ENCODE data around the gene LIN7C. TPM values are rescaled to one million over a fixed set of nuclear protein-coding genes. Genes with fewer than 3 reads are reported as not detected.
A peak's percentile ranks its signal among the peaks of the same experiment; 100 is the strongest.

The LIN7C gene
- polyA plus RNA-seq, 2 of the 4 experiments (the other 2 are of a cell fraction): 10.1 to 31.0 TPM

- WGBS (ENCODE audit: missing lambda C conversion rate): 33% methylated on average over 5 of the region's 5 CpGs
- DNase-seq (ENCODE audit: low read depth in 1 of 2, low spot score in 1 of 2) (peak in 1 of 2 experiments; percentile 45), FAIRE-seq (no peak), ATAC-seq (no peak)
- no peak for TF ChIP-seq HOXA7 (CRISPR knock-in tag; IDR thresholded peaks at IDR 0.05)
- TF ChIP-seq POLR2A (IDR thresholded peaks at IDR 0.05; ENCODE audit: low read length): no peak
- TF ChIP-seq USF2 (IDR thresholded peaks at IDR 0.05): no peak
- TF ChIP-seq NFE2L2 (conservative IDR thresholded peaks at IDR 0.05; ENCODE audit: low read length): no peak
- no peak for TF ChIP-seq PHF8 (IDR thresholded peaks at IDR 0.05; ENCODE audit: borderline replicate concordance, low read depth)
- no peak for TF ChIP-seq HOXB13 (CRISPR knock-in tag; IDR thresholded peaks at IDR 0.05; ENCODE audit: low read depth)
- TF ChIP-seq FOSL2 (IDR thresholded peaks at IDR 0.05): no peak
- TF ChIP-seq FOSL2 (CRISPR knock-in tag; IDR thresholded peaks at IDR 0.05): no peak
- TF ChIP-seq MAFK (IDR thresholded peaks at IDR 0.05; ENCODE audit: partially characterized antibody): no peak
- no peak for TF ChIP-seq SMC3 (IDR thresholded peaks at IDR 0.05)
- no peak for TF ChIP-seq GATA3 (IDR thresholded peaks at IDR 0.05; ENCODE audit: borderline replicate concordance)
- no peak for TF ChIP-seq TP53 (CRISPR knock-in tag; IDR thresholded peaks at IDR 0.05)
- no peak for TF ChIP-seq BCL3 (IDR thresholded peaks at IDR 0.05)
- TF ChIP-seq REST (IDR thresholded peaks at IDR 0.05): no peak
- TF ChIP-seq NPAS2 (CRISPR knock-in tag; IDR thresholded peaks at IDR 0.05; ENCODE audit: borderline replicate concordance): no peak
- POLR2A ChIA-PET: no interaction called here
- Histone ChIP-seq H3K4me1 (peaks cover 100% of the 10 kb centered on the region), H3K4me3 (no peak overlapping the region), H3K27ac (peak overlapping the region; percentile 85 to 98), H3K9me3 (no peaks in the 10 kb centered on the region), H3K4me2 (peak overlapping the region; percentile 79)
- CTCF ChIA-PET: interaction anchor here (1.0 to 1.2 kb wide), 3 partner anchors 36 to 279 kb away, joined by 3 read pairs; no protein-coding TSS in a partner anchor
Measured at GRCh38 chr11:27462543-27462942, 44.0 kb downstream of the LIN7C start.

GRCh38 chr11:27460158-27460978 is 46.2 kb downstream of the LIN7C start:
- ChIA-PET CTCF (interaction anchor here (0.7 to 1.5 kb wide), 3 partner anchors 10 to 1616 kb away, joined by 3 read pairs; no protein-coding TSS in a partner anchor), POLR2A (interaction anchor here (0.7 kb wide), 1 partner anchor 65 kb away, joined by 5 read pairs; no protein-coding TSS in a partner anchor)
- peak overlapping the region; percentile 87; the same call in 2 of the 3 replicates for H3K4me2 ChIP-seq
- DNase-seq (ENCODE audit: low read depth in 1 of 2, low spot score in 1 of 2): no peak
- H3K27ac ChIP-seq: peak overlapping the region; percentile 81 to 85; a peak in 5 of 6 replicates
- ATAC-seq: no peak
- TF ChIP-seq EHF (CRISPR knock-in tag; IDR thresholded peaks at IDR 0.05) (no peak), PBX3 (IDR thresholded peaks at IDR 0.05) (no peak), ZSCAN20 (CRISPR knock-in tag; IDR thresholded peaks at IDR 0.05) (no peak), FOSB (CRISPR knock-in tag; IDR thresholded peaks at IDR 0.05) (no peak), TP53 (CRISPR knock-in tag; IDR thresholded peaks at IDR 0.05) (no peak), CHD4 (IDR thresholded peaks at IDR 0.05; ENCODE audit: borderline replicate concordance) (no peak), HEYL (CRISPR knock-in tag; IDR thresholded peaks at IDR 0.05) (no peak), CBX8 (IDR thresholded peaks at IDR 0.05) (no peak), ZFP36 (IDR thresholded peaks at IDR 0.05; ENCODE audit: borderline replicate concordance, partially characterized antibody) (no peak), ELK1 (IDR thresholded peaks at IDR 0.05; ENCODE audit: low read depth, low read length) (no peak), MAX (IDR thresholded peaks at IDR 0.05) (no peak), PHF8 (IDR thresholded peaks at IDR 0.05; ENCODE audit: borderline replicate concordance, low read depth) (no peak), USF2 (IDR thresholded peaks at IDR 0.05) (no peak), RFX5 (IDR thresholded peaks at IDR 0.05) (no peak)
- H3K4me3 ChIP-seq: no peak overlapping the region
- FAIRE-seq: no peak
- H3K4me1 ChIP-seq: peaks cover 100% of the 10 kb centered on the region
- 73% methylated on average over 5 of the region's 5 CpGs for WGBS (ENCODE audit: missing lambda C conversion rate)
- H3K9me3 ChIP-seq: no peaks in the 10 kb centered on the region
